H1 (cell line): Measurements from ENCODE around the gene DBNDD1. TPM values are rescaled to one million over a fixed set of nuclear protein-coding genes. Genes with fewer than 3 reads are reported as not detected.

Experiments
- CTCF ChIA-PET: fragments of 300-600 bp; sonication (Branson Sonifier 250); formaldehyde crosslinking; loops from one replicate; lab custom pipeline; 2021; ENCODE audit not compliant: partially characterized antibody; lab: Charles Lee
- POLR2A ChIA-PET: fragments of 300-600 bp; sonication (Branson Sonifier 250); formaldehyde crosslinking; loops from one replicate; lab custom pipeline; 2021; ENCODE audit warnings: inconsistent platforms; ENCODE audit not compliant: partially characterized antibody; lab: Charles Lee
- DNase-seq, 2 experiments: peaks; one replicate each; pipeline versions ENCODE4 v3.0.0 to v3.0.0-alpha.2; 2010 to 2022; ENCODE audit warnings: low spot score in 2 of 2, low read depth in 1 of 2, mixed read lengths in 1 of 2
- FAIRE-seq: peaks from 2 replicates; lab custom pipeline; 2011; peaks lifted over from hg19 to GRCh38; lab: Jason Lieb, UNC
- H2AFZ ChIP-seq: 2 replicates; pipeline ENCODE4 v1.8.1; 2012; ENCODE audit warnings: low read length, inconsistent platforms
- H2AK5ac ChIP-seq: 2 replicates; pipeline ENCODE4 v1.6.1; 2013; ENCODE audit warnings: low read depth, low read length
- H2BK120ac ChIP-seq: replicated peaks from 2 replicates; pipeline ENCODE3; 2013; ENCODE audit warnings: low read depth, low read length, inconsistent platforms
- H2BK12ac ChIP-seq: 2 replicates; pipeline ENCODE4 v1.6.1; 2013; ENCODE audit warnings: low read depth, low read length
- H2BK15ac ChIP-seq: 2 replicates; pipeline ENCODE4 v1.6.1; 2013; ENCODE audit warnings: low read length
- H2BK20ac ChIP-seq: 2 replicates; pipeline ENCODE4 v1.6.1; 2013; ENCODE audit warnings: low read length
- H2BK5ac ChIP-seq: 2 replicates; pipeline ENCODE4 v1.6.1; 2013; ENCODE audit warnings: low read depth, low read length
- H3K14ac ChIP-seq: 2 replicates; pipeline ENCODE4 v1.6.1; 2013; ENCODE audit warnings: inconsistent platforms; ENCODE audit not compliant: insufficient read length
- H3K18ac ChIP-seq: 2 replicates; pipeline ENCODE4 v1.6.1; 2013; ENCODE audit warnings: low read length; ENCODE audit errors: extremely low read depth
- H3K23ac ChIP-seq: 2 replicates; pipeline ENCODE4 v1.6.1; 2013; ENCODE audit warnings: inconsistent platforms; ENCODE audit not compliant: insufficient read length
- H3K23me2 ChIP-seq: 2 replicates; pipeline ENCODE4 v1.6.1; 2013; ENCODE audit warnings: low read depth, low read length
- H3K27ac ChIP-seq: 2 replicates; pipeline ENCODE4 v1.6.1; 2011; ENCODE audit warnings: low read depth, low read length, inconsistent platforms
- H3K27me3 ChIP-seq, 4 experiments: replicated peaks in 1 of 4; 1 replicate in 1 of 4; 2 replicates in 3 of 4; pipeline versions ENCODE4 v1.6.1 to v1.8.1; 2011 to 2013; ENCODE audit warnings: low read length in 3 of 4, mild to moderate bottlenecking in 3 of 4, inconsistent platforms in 2 of 4, mixed read lengths in 2 of 4, moderate library complexity in 1 of 4; ENCODE audit not compliant: control insufficient read depth in 3 of 4, insufficient read depth in 3 of 4; ENCODE audit errors: extremely low read depth in 1 of 4
- H3K36me3 ChIP-seq, 4 experiments: 2 replicates each; pipeline versions ENCODE4 v1.6.1 to v1.8.1; 2011 to 2013; ENCODE audit warnings: mild to moderate bottlenecking in 4 of 4, low read length in 3 of 4, moderate library complexity in 2 of 4, control low read depth in 1 of 4, inconsistent platforms in 1 of 4; ENCODE audit not compliant: insufficient read depth in 4 of 4, control insufficient read depth in 2 of 4
- H3K4ac ChIP-seq: replicated peaks from 2 replicates; pipeline ENCODE3; 2013; ENCODE audit warnings: low read length, low read depth, mixed read lengths, inconsistent platforms; ENCODE audit not compliant: insufficient read length
- H3K4me1 ChIP-seq, 4 experiments: replicated peaks in 1 of 4; 1 replicate in 1 of 4; 2 replicates in 3 of 4; pipeline versions ENCODE4 v1.6.1 to v1.8.1; 2011 to 2013; ENCODE audit warnings: low read length in 3 of 4, inconsistent platforms in 2 of 4, mixed read lengths in 1 of 4; ENCODE audit not compliant: insufficient read depth in 4 of 4, control insufficient read depth in 3 of 4
- H3K4me2 ChIP-seq, 2 experiments: 2 replicates each; pipeline versions ENCODE4 v1.6.1 to v1.8.1; 2011 to 2013; ENCODE audit warnings: low read depth in 2 of 2, low read length in 2 of 2, control low read depth in 1 of 2, inconsistent platforms in 1 of 2, mild to moderate bottlenecking in 1 of 2; ENCODE audit not compliant: insufficient read depth in 1 of 2
- H3K4me3 ChIP-seq, 4 experiments: fragments of 200-600, 300-600 bp in 1 of 4; sonication (generic), shearing (Covaris generic), sonication (Bioruptor Twin) in 1 of 4; 2 replicates each; pipeline versions ENCODE4 v1.5.1 to v1.8.1; 2011 to 2016; ENCODE audit warnings: low read length in 4 of 4, low read depth in 3 of 4, control low read depth in 2 of 4, inconsistent platforms in 2 of 4, mild to moderate bottlenecking in 2 of 4, mixed read lengths in 1 of 4, moderate library complexity in 1 of 4; ENCODE audit not compliant: insufficient read depth in 2 of 4; ENCODE audit errors: extremely low read depth in 1 of 4
- H3K56ac ChIP-seq: replicated peaks from 2 replicates; pipeline ENCODE3; 2013; ENCODE audit warnings: low read depth, mild to moderate bottlenecking, mixed read lengths, low read length, inconsistent platforms; ENCODE audit not compliant: insufficient read length
- H3K79me1 ChIP-seq: 2 replicates; pipeline ENCODE4 v1.6.1; 2013; ENCODE audit warnings: low read depth, low read length, control low read depth
- H3K79me2 ChIP-seq, 2 experiments: 2 replicates each; pipeline versions ENCODE4 v1.6.1 to v1.8.1; 2012 to 2013; ENCODE audit warnings: low read length in 2 of 2, mild to moderate bottlenecking in 2 of 2, inconsistent platforms in 1 of 2; ENCODE audit not compliant: insufficient read depth in 2 of 2, control insufficient read depth in 1 of 2
- H3K9ac ChIP-seq, 4 experiments: replicated peaks in 1 of 4; 1 replicate in 1 of 4; 2 replicates in 3 of 4; pipeline versions ENCODE4 v1.6.1 to v1.8.1; 2011 to 2013; ENCODE audit warnings: low read depth in 3 of 4, low read length in 3 of 4, control low read depth in 2 of 4, mild to moderate bottlenecking in 2 of 4, moderate library complexity in 2 of 4, inconsistent platforms in 1 of 4; ENCODE audit errors: extremely low read depth in 1 of 4
- H3K9me3 ChIP-seq, 2 experiments: 2 replicates each; pipeline versions ENCODE4 v1.6.1 to v1.8.1; 2012 to 2013; ENCODE audit warnings: mild to moderate bottlenecking in 2 of 2, moderate library complexity in 2 of 2, control low read depth in 1 of 2, inconsistent platforms in 1 of 2, low read depth in 1 of 2, low read length in 1 of 2, mixed read lengths in 1 of 2; ENCODE audit not compliant: insufficient read depth in 2 of 2
- H4K20me1 ChIP-seq, 2 experiments: replicated peaks in 1 of 2; 2 replicates each; pipeline versions ENCODE3 to v1.8.1; 2011 to 2013; ENCODE audit warnings: inconsistent platforms in 2 of 2, low read length in 2 of 2, mild to moderate bottlenecking in 1 of 2; ENCODE audit not compliant: insufficient read depth in 2 of 2, control insufficient read depth in 1 of 2
- H4K5ac ChIP-seq: 2 replicates; pipeline ENCODE4 v1.6.1; 2013; ENCODE audit warnings: low read length, low read depth, mixed read lengths, inconsistent platforms; ENCODE audit not compliant: insufficient read length
- H4K8ac ChIP-seq: 2 replicates; pipeline ENCODE4 v1.8.0; 2013; ENCODE audit warnings: mild to moderate bottlenecking, moderate library complexity, low read length, inconsistent platforms; ENCODE audit not compliant: insufficient read depth; ENCODE audit errors: extremely low read depth
- H4K91ac ChIP-seq: replicated peaks from 2 replicates; pipeline ENCODE3; 2013; ENCODE audit warnings: low read length, mixed read lengths, inconsistent platforms; ENCODE audit not compliant: insufficient read length
- JUN ChIP-seq: IDR thresholded peaks from 2 replicates; pipeline ENCODE4 v1.6.1; 2011; ENCODE audit warnings: low read depth, mild to moderate bottlenecking, improper control_type of control experiment, low read length
- WGBS, 2 experiments: shearing (Covaris generic) in 1 of 2; methylation state at CpG; one replicate each; pipeline versions ENCODE4 v1.1.6 to v1.1.7; 2013 to 2015; ENCODE audit warnings: low lambda C conversion rate in 2 of 2, mixed read lengths in 2 of 2, inconsistent platforms in 1 of 2, low coverage in 1 of 2, missing lambda C conversion rate in 1 of 2; ENCODE audit not compliant: insufficient replicate concordance in 2 of 2, insufficient coverage in 1 of 2, insufficient read length in 1 of 2; ENCODE audit errors: extremely low coverage in 1 of 2, missing lambda C conversion rate in 1 of 2; 5-methylcytosine and 5-hydroxymethylcytosine counted together
- polyA plus RNA-seq, 7 experiments: library from polyadenylated mRNA; depleted of rRNA in 3 of 7; stranded (reverse) in 5 of 7; unstranded in 2 of 7; fragments of >200 nt in 5 of 7; fragments of 200-250 nt in 2 of 7; gene quantifications; 1 replicate in 5 of 7; 2 replicates in 1 of 7; 4 replicates in 1 of 7; pipeline versions ENCODE4 v1.2.1 to v1.2.3, GENCODE V29; 2011 to 2013; ENCODE audit warnings: missing spikeins in 2 of 7, mixed read lengths in 2 of 7
- total RNA-seq: library from RNA; stranded (reverse); fragmentation: NEBNext Ultra II Directional; extraction: Animal tissue kit (Norgen Biotek cat#: 25700); gene quantifications from 2 replicates; pipeline ENCODE4 v1.2.1, GENCODE V29; 2021

The DBNDD1 gene
- total and polyA plus RNA-seq, 2 of the 8 experiments (the other 6 are each of a cell fraction or from before 2014, with no cell fraction given) = 69.9 to 92.6 TPM

DNA sequence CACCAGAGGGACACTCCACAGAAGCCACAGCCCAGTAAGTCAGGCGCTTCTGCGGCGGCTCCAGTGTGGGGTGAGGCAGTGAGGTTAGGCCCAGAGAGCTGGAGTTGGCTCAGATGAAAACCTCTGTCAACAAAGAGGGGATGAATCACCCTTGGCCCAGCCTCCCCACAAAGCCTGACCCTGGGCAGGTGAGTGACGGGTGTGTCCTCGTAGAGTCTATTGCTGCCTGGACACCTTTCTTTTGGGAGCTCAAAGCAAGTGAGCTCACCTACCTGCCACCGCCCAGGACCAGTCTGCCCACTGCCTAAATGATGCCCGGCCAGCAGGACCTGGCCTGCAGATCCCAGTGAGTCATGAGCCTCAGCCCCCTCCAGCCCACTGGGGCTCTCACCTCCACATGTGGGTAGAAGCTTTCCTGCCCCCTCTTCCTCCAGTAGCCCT is 24.9 kb upstream of the DBNDD1 start:
- Histone ChIP-seq H4K8ac (no peak overlapping the region), H3K18ac (no peak overlapping the region), H2BK120ac (no peak overlapping the region), H4K91ac (no peak overlapping the region), H2BK5ac (no peak overlapping the region; the same call in 1 of the 2 replicates), H3K4me2 (no peak overlapping the region), H3K36me3 (no peaks in the 10 kb centered on the region; a peak in 4 of 8 replicates), H3K27ac (no peak overlapping the region), H3K4me3 (no peak overlapping the region), H3K79me1 (0 out of 2 replicates have a peak, but pooled peaks cover 2% of the 10 kb centered on the region), H3K9me3 (no peaks in the 10 kb centered on the region), H3K23me2 (no peaks in the 10 kb centered on the region), H3K56ac (no peak overlapping the region), H2BK12ac (no peak overlapping the region), H3K4me1 (peaks cover 0 to 11% (median 8%) of the 10 kb centered on the region in 4 experiments; a peak in 6 of 7 replicates), H3K4ac (no peak overlapping the region), H2BK15ac (no peak overlapping the region), H3K27me3 (no peaks in the 10 kb centered on the region), H3K79me2 (no peaks in the 10 kb centered on the region), H3K9ac (no peak overlapping the region), H2AK5ac (no peak overlapping the region), H3K23ac (no peak overlapping the region), H2AFZ (no peak overlapping the region), H4K5ac (no peak overlapping the region), H2BK20ac (no peak overlapping the region), H3K14ac (no peak overlapping the region), H4K20me1 (peaks cover 0 to 4% of the 10 kb centered on the region in 2 experiments)
- WGBS, 2 experiments = 81% methylated on average over 7 of the region's 7 CpGs; no CpG with 5 or more reads in 1 of the 2 experiments
- FAIRE-seq (no peak), DNase-seq (no peak)
- CTCF ChIA-PET = interaction anchor here (1.6 kb wide), 1 partner anchor 11 kb away, joined by 5 read pairs; no protein-coding TSS in a partner anchor
- POLR2A ChIA-PET = interaction anchor here (0.8 to 1.3 kb wide), 6 partner anchors 10 to 72 kb away, joined by 3 to 6 read pairs (median 3); partner anchors contain the start of gene DBNDD1
- TF ChIP-seq JUN = no peak
